Stimulated activated effector memory CD8-positive, alpha-beta T cell treated with anti-CD3 and anti-CD28 coated beads, Interleukin-12 subunit alpha, Interleukin-12 subunit beta, amount 100 ng/mL, for 72 hours (primary cell): ENCODE results near the gene GSE1.

ENCODE experiments used
- ATAC-seq: fragments of 150-1000 bp; cut with Tn5 transposase; 2 replicates; pipeline ENCODE4 v1.10.0; 2021
- DNase-seq, 2 donors: peaks; one replicate each; pipeline ENCODE4 v3.0.0; 2021 to 2022; ENCODE audit warnings: low spot score in 2 of 2
- H3K27ac Mint-ChIP-seq: one replicate; pipeline ENCODE4 v1.8.0; 2022; ENCODE audit warnings: mild to moderate bottlenecking, mixed read lengths
- H3K36me3 Mint-ChIP-seq: one replicate; pipeline ENCODE4 v1.8.0; 2022; ENCODE audit warnings: mild to moderate bottlenecking, mixed read lengths
- H3K4me1 Mint-ChIP-seq: one replicate; pipeline ENCODE4 v1.8.0; 2022; ENCODE audit warnings: mixed read lengths
- H3K4me3 Mint-ChIP-seq: one replicate; pipeline ENCODE4 v1.8.0; 2022; ENCODE audit warnings: mild to moderate bottlenecking, mixed read lengths
- H3K9me3 Mint-ChIP-seq: one replicate; pipeline ENCODE4 v1.8.0; 2022; ENCODE audit warnings: mixed read lengths

Gene GSE1

DNA sequence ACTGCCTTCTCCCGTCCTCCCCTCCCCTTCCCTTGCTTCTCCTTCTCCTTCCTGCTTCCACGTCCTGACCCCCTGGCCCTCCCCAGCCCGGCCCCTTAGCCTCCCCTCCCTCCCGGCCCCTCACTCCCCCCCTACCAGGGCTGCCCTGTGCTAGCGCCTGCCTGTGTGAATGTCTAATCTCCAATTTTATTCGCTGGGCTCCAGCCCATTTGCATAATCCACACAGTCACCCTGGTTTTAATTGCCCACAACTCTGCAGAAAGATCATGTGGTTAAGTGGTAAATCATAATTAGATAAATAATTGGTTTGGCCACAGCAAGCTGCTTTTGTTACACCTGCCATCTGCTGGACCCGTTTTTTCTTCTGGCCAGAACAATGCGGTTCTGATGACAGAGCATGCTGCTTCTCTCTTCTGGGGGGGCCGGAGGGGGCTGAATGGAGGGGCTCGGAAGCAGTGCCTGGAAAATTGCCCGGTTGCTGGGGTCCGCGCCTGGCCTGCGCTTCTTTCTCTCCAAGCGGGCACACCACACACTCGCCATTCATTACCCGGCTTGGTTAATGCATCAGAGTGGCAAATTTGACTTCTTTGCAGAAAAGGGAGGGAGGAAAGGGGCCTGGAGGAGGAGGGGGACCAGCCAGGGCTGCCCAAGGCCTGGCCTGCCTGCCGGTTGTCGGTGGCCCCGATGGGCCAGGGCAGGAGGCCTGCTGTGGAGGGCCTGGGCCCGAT is 19.5 kb upstream of the GSE1 start:
- Mint-ChIP-seq H3K4me1 (peaks cover 38% of the 10 kb centered on the region), H3K9me3 (no peaks in the 10 kb centered on the region), H3K27ac (peak overlapping the region; percentile 20), H3K36me3 (peaks cover 11% of the 10 kb centered on the region), H3K4me3 (no peak overlapping the region)
- DNase-seq (no peak), ATAC-seq (no peak)

- no peak overlapping the region for H3K4me3 Mint-ChIP-seq
- ATAC-seq (no peak), DNase-seq (no peak)
- peak overlapping the region; percentile 57 for H3K27ac Mint-ChIP-seq
- peaks cover 46% of the 10 kb centered on the region for H3K4me1 Mint-ChIP-seq
- H3K36me3 Mint-ChIP-seq = peaks cover 11% of the 10 kb centered on the region
- no peaks in the 10 kb centered on the region for H3K9me3 Mint-ChIP-seq
Measured at GRCh38 chr16:85594273-85594977, 18.7 kb upstream of the GSE1 start.

DNA sequence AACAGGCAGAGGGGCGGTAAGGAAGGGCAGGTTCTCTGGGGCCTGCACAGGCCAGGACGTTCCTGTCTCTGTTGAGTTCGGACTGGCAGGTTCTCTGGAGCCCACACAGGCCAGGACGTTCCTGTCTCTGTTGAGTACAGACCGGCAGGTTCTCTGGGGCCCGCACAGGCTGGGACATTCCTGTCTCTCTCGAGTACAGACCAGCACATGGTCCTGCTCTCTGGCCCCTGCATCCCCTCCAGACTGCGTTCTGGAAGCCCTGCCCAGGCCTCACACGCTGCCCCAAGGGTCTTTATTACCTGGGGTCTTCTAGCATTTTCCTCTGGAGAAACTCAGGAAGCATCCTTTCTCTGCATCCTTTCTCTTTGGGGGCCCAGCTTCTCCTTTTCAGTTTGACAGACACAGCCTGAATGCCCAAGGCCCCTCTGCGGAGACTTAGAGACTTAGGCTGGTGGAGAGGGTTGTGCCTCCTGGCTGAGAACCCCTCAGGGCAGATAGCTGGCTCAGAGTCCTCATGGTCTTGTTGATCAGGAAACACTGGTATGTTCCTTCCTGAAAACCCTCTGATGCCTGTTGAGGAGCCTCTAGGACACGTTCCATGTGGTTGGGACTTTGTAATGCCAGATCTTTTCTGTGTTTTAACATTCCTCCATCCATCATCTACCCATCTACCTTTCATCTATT is 18.0 kb upstream of the GSE1 start:
- ATAC-seq = no peak

DNA sequence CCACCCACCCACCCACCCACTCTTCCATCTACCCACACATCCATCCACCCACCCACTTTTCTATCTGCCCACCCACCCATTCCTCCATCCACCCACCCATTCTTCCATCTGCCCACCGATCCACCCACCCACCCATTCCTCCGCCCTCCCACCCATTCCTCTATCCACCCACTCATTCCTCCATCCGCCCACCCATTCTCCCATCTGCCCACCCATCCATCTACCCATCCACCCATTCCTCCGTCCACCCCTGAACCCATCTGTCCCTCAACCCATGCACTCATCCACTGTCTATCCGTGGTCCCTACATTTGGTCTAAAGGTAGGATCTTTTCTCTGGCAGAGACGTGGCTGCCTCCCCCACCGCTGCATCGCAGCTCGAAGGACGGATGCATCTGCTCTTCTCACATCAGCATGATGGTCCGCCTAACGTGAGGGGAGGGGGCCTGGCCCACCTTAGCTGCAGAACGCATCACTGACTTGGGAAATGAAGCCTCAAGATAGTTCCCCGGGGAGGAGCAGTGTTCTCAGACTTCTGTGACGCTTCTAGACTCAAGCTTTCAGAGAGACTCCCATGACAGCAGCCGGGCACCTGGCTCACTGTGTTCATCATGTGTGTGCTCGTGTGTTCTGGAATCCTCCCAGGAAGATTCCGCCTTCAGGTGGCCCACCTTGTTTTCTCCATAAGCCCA is 17.2 kb upstream of the GSE1 start:
- Mint-ChIP-seq H3K4me3 (no peak overlapping the region), H3K27ac (peak overlapping the region; percentile 57), H3K4me1 (peaks cover 60% of the 10 kb centered on the region), H3K9me3 (no peaks in the 10 kb centered on the region), H3K36me3 (peaks cover 11% of the 10 kb centered on the region)
- DNase-seq (no peak), ATAC-seq (no peak)

More for the DNA sequence above, 18.0 kb upstream of the GSE1 start:
- H3K36me3 Mint-ChIP-seq = peaks cover 11% of the 10 kb centered on the region
- H3K4me3 Mint-ChIP-seq = no peak overlapping the region
- no peaks in the 10 kb centered on the region for H3K9me3 Mint-ChIP-seq
- peaks cover 52% of the 10 kb centered on the region for H3K4me1 Mint-ChIP-seq
- peak overlapping the region; percentile 57 for H3K27ac Mint-ChIP-seq
- DNase-seq = no peak

GRCh38 chr16:85598141-85598540 is 15.0 kb upstream of the GSE1 start:
- no peaks in the 10 kb centered on the region for H3K9me3 Mint-ChIP-seq
- H3K36me3 Mint-ChIP-seq = peaks cover 5% of the 10 kb centered on the region
- H3K4me3 Mint-ChIP-seq = no peak overlapping the region
- H3K27ac Mint-ChIP-seq = no peak overlapping the region
- no peak for ATAC-seq
- no peak for DNase-seq
- peaks cover 60% of the 10 kb centered on the region for H3K4me1 Mint-ChIP-seq

GRCh38 chr16:85600078-85600477 is 13.0 kb upstream of the GSE1 start:
- Mint-ChIP-seq H3K4me3 (no peak overlapping the region), H3K9me3 (no peaks in the 10 kb centered on the region), H3K27ac (peak overlapping the region; percentile 83), H3K36me3 (peaks cover 5% of the 10 kb centered on the region), H3K4me1 (peaks cover 51% of the 10 kb centered on the region)
- ATAC-seq (no peak), DNase-seq (no peak)

DNA sequence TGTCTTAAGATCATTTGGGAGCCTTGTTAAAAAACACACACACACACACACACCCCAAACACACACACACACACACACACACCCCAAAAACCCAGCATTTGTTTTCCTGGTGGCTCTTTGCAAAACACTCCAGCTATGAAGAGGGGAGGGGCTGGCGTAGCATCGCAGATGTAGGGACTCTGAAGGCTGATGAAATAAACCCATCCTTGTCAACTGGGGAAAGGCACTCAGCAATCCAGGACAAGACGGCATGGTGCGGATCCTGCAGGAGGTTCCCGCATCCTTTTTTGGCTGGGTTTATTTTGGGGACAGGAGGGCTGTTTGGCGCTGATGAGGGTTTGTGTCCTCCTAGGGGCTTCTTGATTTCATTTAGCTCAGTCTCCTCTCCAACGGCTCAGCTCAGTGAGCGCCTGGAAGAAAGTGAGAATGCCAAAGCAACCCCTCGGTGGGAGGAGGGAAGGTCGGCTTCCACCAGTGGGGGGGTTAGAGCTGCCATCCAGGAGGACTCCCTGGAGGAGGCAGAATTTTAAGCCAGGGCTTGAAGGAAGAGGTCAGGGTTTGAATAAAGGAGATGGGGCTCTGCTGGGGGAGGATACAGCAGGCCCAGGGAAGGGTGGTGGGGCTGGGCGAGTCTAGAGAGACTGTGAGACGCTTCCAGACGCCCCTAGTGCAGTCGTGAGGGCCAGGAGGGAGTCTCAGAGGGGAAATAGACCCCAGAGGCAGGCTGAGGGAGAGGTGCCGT is 12.4 kb upstream of the GSE1 start:
- H3K27ac Mint-ChIP-seq = peak overlapping the region; percentile 83

DNA sequence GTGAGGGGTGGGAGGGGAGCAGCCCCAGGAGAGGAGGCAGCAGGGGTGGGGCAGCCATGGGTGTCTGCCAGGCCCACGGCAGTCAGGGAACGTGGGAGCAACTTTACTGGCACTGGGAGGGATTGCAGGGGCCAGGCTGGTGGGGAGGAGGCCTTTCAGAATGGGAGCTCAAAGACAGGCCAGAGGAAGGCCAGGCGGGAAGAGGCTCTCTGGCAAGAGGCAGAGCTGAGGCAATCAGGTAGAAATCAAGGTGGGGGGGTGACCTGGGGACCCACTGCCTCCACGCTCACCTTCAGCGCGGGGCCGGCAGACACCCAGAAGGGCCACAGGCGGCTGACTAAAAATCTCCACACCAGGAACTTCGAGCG is 11.9 kb upstream of the GSE1 start:
- no peak for DNase-seq
- peak overlapping the region; percentile 83 for H3K27ac Mint-ChIP-seq
- no peak for ATAC-seq
- peaks cover 5% of the 10 kb centered on the region for H3K36me3 Mint-ChIP-seq
- no peaks in the 10 kb centered on the region for H3K9me3 Mint-ChIP-seq
- peaks cover 50% of the 10 kb centered on the region for H3K4me1 Mint-ChIP-seq
- H3K4me3 Mint-ChIP-seq = no peak overlapping the region

More for the DNA sequence above, 12.4 kb upstream of the GSE1 start:
- ATAC-seq (no peak), DNase-seq (no peak)
- H3K9me3 Mint-ChIP-seq = no peaks in the 10 kb centered on the region
- no peak overlapping the region for H3K4me3 Mint-ChIP-seq
- peaks cover 51% of the 10 kb centered on the region for H3K4me1 Mint-ChIP-seq
- H3K36me3 Mint-ChIP-seq = peaks cover 5% of the 10 kb centered on the region

DNA sequence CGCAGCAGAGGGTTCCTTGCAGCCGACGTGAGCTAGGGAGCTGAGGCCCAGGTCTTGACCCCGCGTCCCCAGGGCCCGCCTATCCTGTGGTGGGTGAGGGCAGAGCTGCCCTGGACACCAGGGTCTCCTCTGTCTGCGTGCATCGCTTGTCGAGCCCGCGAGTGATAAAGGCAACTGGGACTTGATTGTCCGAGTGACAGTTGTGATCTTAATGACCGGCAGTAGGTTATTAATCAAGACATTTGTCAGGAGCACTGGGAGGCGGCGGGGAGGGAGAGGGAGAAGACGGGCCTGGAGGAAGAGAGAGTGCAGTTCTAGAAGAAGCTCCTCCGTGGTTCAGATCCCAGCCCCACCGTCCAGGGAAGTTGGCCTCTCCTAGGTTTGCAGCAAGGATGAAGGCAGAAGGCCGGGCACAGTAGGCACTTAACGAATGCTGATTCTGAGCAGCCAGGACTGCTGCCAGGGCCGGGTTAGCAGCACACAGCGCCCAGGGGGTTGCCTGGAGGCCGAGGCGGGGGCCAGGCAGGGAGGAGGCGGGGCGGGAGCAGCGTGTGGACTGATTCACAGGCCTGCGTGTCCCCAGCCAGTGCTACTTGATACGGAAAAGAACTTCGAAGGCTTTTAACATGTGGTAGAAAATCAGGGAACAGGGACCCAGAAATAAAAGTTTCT is 11.3 kb upstream of the GSE1 start:
- no peak for ATAC-seq

DNA sequence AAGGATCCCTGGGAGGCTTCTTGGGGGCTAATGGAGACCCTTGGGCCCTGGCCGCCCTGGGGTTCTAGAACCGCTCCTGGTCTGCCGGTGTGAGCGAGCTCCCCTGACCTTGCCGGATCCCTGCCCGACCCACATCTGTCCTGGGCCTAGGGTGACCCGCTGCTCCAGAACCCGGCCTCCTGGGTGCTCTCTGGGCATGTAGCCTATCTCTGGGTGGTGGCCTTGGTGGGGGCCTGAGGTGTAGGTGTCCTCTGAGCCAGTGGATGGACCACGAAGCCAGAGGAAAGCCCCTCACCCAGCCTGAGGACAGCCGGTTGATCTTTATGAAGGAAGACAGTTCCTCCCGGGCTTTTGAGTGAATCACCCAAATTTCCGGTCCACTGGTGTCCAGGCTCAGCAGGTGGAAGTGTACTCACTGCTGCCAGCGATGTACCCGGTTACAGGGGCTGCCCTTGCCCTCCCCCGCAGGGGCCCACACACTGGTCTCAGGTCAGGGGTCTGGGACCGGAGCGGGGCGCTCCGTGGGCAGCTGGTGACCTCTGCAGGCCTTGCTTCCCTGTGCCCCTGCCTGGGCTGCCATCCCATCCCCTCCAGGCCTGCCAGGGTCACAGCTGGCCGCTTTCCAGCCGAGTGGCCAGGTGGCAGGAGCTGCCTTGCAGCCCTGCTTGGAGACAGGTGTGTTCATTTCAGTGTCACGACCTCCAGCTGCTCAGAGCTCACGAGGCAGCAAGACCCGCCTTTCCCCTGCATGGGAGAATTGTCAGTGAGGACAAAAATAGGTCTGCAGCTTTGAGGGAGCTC is 10.5 kb upstream of the GSE1 start:
- ATAC-seq (no peak), DNase-seq (no peak)
- no peaks in the 10 kb centered on the region for H3K9me3 Mint-ChIP-seq
- peak overlapping the region; percentile 13 for H3K27ac Mint-ChIP-seq
- H3K4me1 Mint-ChIP-seq = peaks cover 48% of the 10 kb centered on the region
- H3K4me3 Mint-ChIP-seq = no peak overlapping the region
- H3K36me3 Mint-ChIP-seq = peaks cover 5% of the 10 kb centered on the region

More for the DNA sequence above, 11.3 kb upstream of the GSE1 start:
- H3K27ac Mint-ChIP-seq = peak overlapping the region; percentile 83
- no peak for DNase-seq
- no peak overlapping the region for H3K4me3 Mint-ChIP-seq
- no peaks in the 10 kb centered on the region for H3K9me3 Mint-ChIP-seq
- H3K36me3 Mint-ChIP-seq = peaks cover 5% of the 10 kb centered on the region
- H3K4me1 Mint-ChIP-seq = peaks cover 49% of the 10 kb centered on the region

DNA sequence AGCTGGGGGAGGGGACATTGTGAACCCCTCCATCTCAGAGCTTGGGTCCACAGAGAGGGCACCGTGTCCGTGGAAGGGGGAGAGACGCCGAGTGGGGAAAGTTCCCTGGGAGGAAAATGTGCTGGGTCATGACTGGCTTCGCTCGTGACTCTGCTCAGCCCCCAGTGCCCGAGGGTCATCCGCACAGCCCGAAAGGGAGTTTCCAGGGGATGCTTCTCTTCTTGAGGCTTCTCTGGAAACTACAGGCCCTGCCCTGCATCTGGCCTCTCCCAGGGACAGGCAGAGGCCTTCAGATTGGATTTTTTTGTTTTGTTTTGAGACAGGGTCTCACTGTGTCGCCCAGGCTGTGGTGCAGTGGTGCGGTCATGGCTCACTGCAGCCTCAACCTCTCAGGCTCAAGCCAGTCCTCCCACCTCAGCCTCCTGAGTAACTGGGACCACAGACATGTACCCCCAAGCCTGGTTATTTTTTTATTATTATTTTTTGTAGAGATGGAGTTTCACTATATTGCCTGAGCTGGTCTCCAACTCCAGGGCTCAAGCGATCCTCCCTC is 9.8 kb upstream of the GSE1 start:
- H3K4me1 Mint-ChIP-seq = peaks cover 48% of the 10 kb centered on the region
- no peaks in the 10 kb centered on the region for H3K9me3 Mint-ChIP-seq
- H3K36me3 Mint-ChIP-seq = peaks cover under 1% of the 10 kb centered on the region
- no peak for ATAC-seq
- no peak overlapping the region for H3K4me3 Mint-ChIP-seq
- peak overlapping the region; percentile 13 for H3K27ac Mint-ChIP-seq
- DNase-seq = no peak

GRCh38 chr16:85604145-85604705 is 8.9 kb upstream of the GSE1 start:
- H3K36me3 Mint-ChIP-seq = no peaks in the 10 kb centered on the region
- peak overlapping the region; percentile 26 for H3K27ac Mint-ChIP-seq
- H3K4me3 Mint-ChIP-seq = no peak overlapping the region
- ATAC-seq = no peak
- peaks cover 51% of the 10 kb centered on the region for H3K4me1 Mint-ChIP-seq
- no peaks in the 10 kb centered on the region for H3K9me3 Mint-ChIP-seq
- no peak for DNase-seq
